HEK293T (cell line): Measurements from ENCODE around the gene SLMAP.

Source experiments
- BHLHE40 ChIP-seq: fragments of 450-650 bp; IDR thresholded peaks from 2 replicates; pipeline ENCODE4 v1.6.1; 2016; ENCODE audit warnings: mild to moderate bottlenecking, moderate library complexity, borderline replicate concordance
- ELF4 ChIP-seq: fragments of 450-650 bp; IDR thresholded peaks from 2 replicates; pipeline ENCODE4 v1.6.1; 2017; ENCODE audit warnings: antibody characterized with exemption
- FOXA1 ChIP-seq: fragments of 450-650 bp; IDR thresholded peaks from 2 replicates; pipeline ENCODE4 v1.6.1; 2016; ENCODE audit warnings: mild to moderate bottlenecking
- FOXM1 ChIP-seq: fragments of 450-650 bp; IDR thresholded peaks from 2 replicates; pipeline ENCODE4 v1.6.1; 2017; ENCODE audit warnings: mild to moderate bottlenecking, borderline replicate concordance
- HDGF ChIP-seq: fragments of 450-650 bp; IDR thresholded peaks from 2 replicates; pipeline ENCODE4 v1.6.1; 2017; ENCODE audit warnings: antibody characterized with exemption, borderline replicate concordance
- L3MBTL2 ChIP-seq: fragments of 450-650 bp; conservative IDR thresholded peaks from 2 replicates; pipeline ENCODE4 v1.6.1; 2016; ENCODE audit warnings: mild to moderate bottlenecking
- NFRKB ChIP-seq: fragments of 450-650 bp; IDR thresholded peaks from 2 replicates; pipeline ENCODE4 v1.6.1; 2016; ENCODE audit warnings: mild to moderate bottlenecking, moderate library complexity
- PKNOX1 ChIP-seq: fragments of 450-650 bp; IDR thresholded peaks from 2 replicates; pipeline ENCODE4 v1.6.1; 2016
- SP1 ChIP-seq: fragments of 450-650 bp; IDR thresholded peaks from 2 replicates; pipeline ENCODE4 v1.6.1; 2017
- SUZ12 ChIP-seq: fragments of 450-650 bp; IDR thresholded peaks from 2 replicates; pipeline ENCODE4 v1.6.1; 2016; ENCODE audit warnings: mild to moderate bottlenecking

GRCh38 chr3:57863380-57863779 is 107.3 kb downstream of the SLMAP start:
- TF ChIP-seq FOXA1 = no peak
- no peak for TF ChIP-seq SUZ12
- TF ChIP-seq HDGF = no peak
- no peak for TF ChIP-seq NFRKB
- TF ChIP-seq SP1 = no peak
- TF ChIP-seq FOXM1 = no peak
- no peak for TF ChIP-seq BHLHE40
- TF ChIP-seq ELF4 = no peak
- TF ChIP-seq L3MBTL2 = no peak
- no peak for TF ChIP-seq PKNOX1
